GM23338 (cell line): ENCODE results near the gene HBZ. TPM values are rescaled to one million over a fixed set of nuclear protein-coding genes. Genes with fewer than 3 reads are reported as not detected.

ENCODE experiments used
- ATAC-seq: fragments of 200-7000 bp; cut with Tn5 transposase; 3 replicates; pipeline ENCODE4 v1.9.1; 2020
- DNase-seq: peaks from one replicate; pipeline ENCODE4 v3.0.0-alpha.2; 2015; ENCODE audit warnings: low spot score
- H2AFZ ChIP-seq: fragments of 200-600 bp; sonication (generic); 2 replicates; pipeline ENCODE4 v1.8.0; 2016; ENCODE audit warnings: antibody characterized with exemption, mild to moderate bottlenecking, moderate library complexity
- H3F3A ChIP-seq: fragments of 200-600 bp; sonication (generic); replicated peaks from 2 replicates; pipeline ENCODE4 v1.8.0; 2017; ENCODE audit warnings: antibody characterized with exemption, mixed run types, low read depth
- H3K27ac ChIP-seq: fragments of 200-600 bp; sonication (generic); 2 replicates; pipeline ENCODE4 v1.6.1; 2016; ENCODE audit warnings: low read depth
- H3K27me3 ChIP-seq: fragments of 200-600 bp; sonication (generic); 2 replicates; pipeline ENCODE4 v1.8.0; 2016; ENCODE audit warnings: mild to moderate bottlenecking, mixed run types, moderate library complexity; ENCODE audit not compliant: insufficient read depth
- H3K36me3 ChIP-seq: fragments of 200-600 bp; sonication (generic); 2 replicates; pipeline ENCODE4 v1.8.0; 2016; ENCODE audit warnings: mild to moderate bottlenecking; ENCODE audit not compliant: insufficient read depth
- H3K4me1 ChIP-seq: fragments of 200-600 bp; sonication (generic); 2 replicates; pipeline ENCODE4 v1.8.0; 2016; ENCODE audit warnings: mild to moderate bottlenecking, moderate library complexity; ENCODE audit not compliant: insufficient read depth
- H3K4me2 ChIP-seq: fragments of 200-600 bp; sonication (generic); 2 replicates; pipeline ENCODE4 v1.7.1; 2017; ENCODE audit warnings: mixed run types
- H3K4me3 ChIP-seq: fragments of 200-600 bp; sonication (generic); 2 replicates; pipeline ENCODE4 v1.6.1; 2016; ENCODE audit warnings: mixed run types
- H3K79me2 ChIP-seq: fragments of 200-600 bp; sonication (generic); replicated peaks from 2 replicates; pipeline ENCODE4 v1.8.0; 2017; ENCODE audit warnings: mild to moderate bottlenecking; ENCODE audit not compliant: insufficient read depth
- H3K9me2 ChIP-seq: fragments of 200-600 bp; sonication (generic); 2 replicates; pipeline ENCODE4 v1.8.0; 2017; ENCODE audit not compliant: insufficient read depth
- H4K20me1 ChIP-seq: fragments of 200-600 bp; sonication (generic); replicated peaks from 2 replicates; pipeline ENCODE4 v1.8.0; 2017; ENCODE audit warnings: mild to moderate bottlenecking; ENCODE audit not compliant: insufficient read depth
- H3K27ac Mint-ChIP-seq: 2 replicates; pipeline ENCODE4 v1.8.0; 2020; ENCODE audit warnings: inconsistent platforms, mild to moderate bottlenecking, moderate library complexity, mixed read lengths
- H3K27me3 Mint-ChIP-seq: 3 replicates; pipeline ENCODE4 v1.8.0; 2022; ENCODE audit warnings: low read depth, mild to moderate bottlenecking, moderate library complexity, mixed read lengths, inconsistent platforms; ENCODE audit not compliant: insufficient read depth, poor library complexity
- H3K36me3 Mint-ChIP-seq: 3 replicates; pipeline ENCODE4 v1.8.0; 2021; ENCODE audit warnings: low read depth, mild to moderate bottlenecking, inconsistent platforms, moderate library complexity, mixed read lengths
- H3K4me1 Mint-ChIP-seq: 3 replicates; pipeline ENCODE4 v1.8.0; 2020; ENCODE audit warnings: mild to moderate bottlenecking, inconsistent platforms, mixed read lengths
- H3K4me3 Mint-ChIP-seq: 3 replicates; pipeline ENCODE4 v1.8.0; 2021; ENCODE audit warnings: moderate library complexity, mild to moderate bottlenecking, inconsistent platforms, mixed read lengths
- H3K9me3 Mint-ChIP-seq: 3 replicates; pipeline ENCODE4 v1.8.0; 2020; ENCODE audit warnings: moderate library complexity, mild to moderate bottlenecking, inconsistent platforms, mixed read lengths
- CREB1 ChIP-seq: fragments of 250-450 bp; sonication (Bioruptor Pico); IDR thresholded peaks from 2 replicates; pipeline ENCODE4 v1.5.0; 2020; ENCODE audit warnings: low read depth, mild to moderate bottlenecking, moderate library complexity
- CTCF ChIP-seq, 2 experiments: fragments of 200-600 bp in 1 of 2; sonication (generic) in 1 of 2; conservative IDR thresholded peaks; 2 replicates each; pipeline versions ENCODE4 v1.5.1 to v1.6.1; 2016 to 2017; ENCODE audit warnings: antibody characterized with exemption in 2 of 2, low read depth in 2 of 2, mild to moderate bottlenecking in 2 of 2, moderate library complexity in 1 of 2
- EZH2phosphoT487 ChIP-seq: fragments of 200-600 bp; sonication (generic); IDR thresholded peaks from one replicate; pipeline ENCODE4 v1.8.1; 2018; ENCODE audit warnings: antibody characterized with exemption; ENCODE audit not compliant: unreplicated experiment
- POLR2AphosphoS5 ChIP-seq: IDR thresholded peaks from 2 replicates; pipeline ENCODE4 v1.6.1; 2016; ENCODE audit warnings: antibody characterized with exemption, low read depth
- REST ChIP-seq: IDR thresholded peaks from one replicate; pipeline ENCODE4 v1.6.1; 2018; ENCODE audit warnings: antibody characterized with exemption; ENCODE audit not compliant: unreplicated experiment
- STAT1 ChIP-seq: IDR thresholded peaks from one replicate; pipeline ENCODE4 v1.6.1; 2016; ENCODE audit warnings: antibody characterized with exemption; ENCODE audit not compliant: unreplicated experiment
- ZNF462 ChIP-seq: fragments of 250-450 bp; sonication (Bioruptor Pico); IDR thresholded peaks from 2 replicates; pipeline ENCODE4 v1.5.0; 2020; ENCODE audit warnings: mild to moderate bottlenecking, moderate library complexity
- polyA plus RNA-seq: library from polyadenylated mRNA; unstranded; fragments of >200 nt; fragmentation: Nextera tagmentation; extraction: Ambion mirVana; gene quantifications from 2 replicates; pipeline ENCODE4 v1.2.1, GENCODE V29; 2016
- total RNA-seq: library from RNA; depleted of rRNA; stranded (reverse); fragments of >200 nt; shearing (Covaris generic); gene quantifications from 2 replicates; pipeline ENCODE4 v1.2.3, GENCODE V29; 2014

The HBZ gene
- total and polyA plus RNA-seq, 2 experiments from 2014 or later, result 0.39 TPM; not detected in 1

GRCh38 chr16:119835-120491 is 32.5 kb upstream of the HBZ start:
- ATAC-seq, result no peak
- H3K36me3 Mint-ChIP-seq, result peaks cover 20% of the 10 kb centered on the region; the same call in 2 of the 3 replicates
- H4K20me1 ChIP-seq, result peaks cover 10% of the 10 kb centered on the region

GRCh38 chr16:120756-121155 is 31.7 kb upstream of the HBZ start:
- no peak overlapping the region for H3K27ac ChIP-seq
- Mint-ChIP-seq H3K4me3 (no peak overlapping the region), H3K4me1 (peaks cover 6% of the 10 kb centered on the region; the same call in 2 of the 3 replicates), H3K9me3 (no peaks in the 10 kb centered on the region), H3K27ac (no peak overlapping the region), H3K36me3 (peaks cover 14% of the 10 kb centered on the region; the same call in 2 of the 3 replicates), H3K27me3 (peaks cover 4% of the 10 kb centered on the region)
- no peak overlapping the region for H3K4me2 ChIP-seq
- H3K9me2 ChIP-seq, result no peaks in the 10 kb centered on the region
- peaks cover 10% of the 10 kb centered on the region for H4K20me1 ChIP-seq
- H3K27me3 ChIP-seq, result no peaks in the 10 kb centered on the region
- no peak for DNase-seq
- 0 out of 2 replicates have a peak, but pooled peaks cover 7% of the 10 kb centered on the region for H3F3A ChIP-seq
- H2AFZ ChIP-seq, result no peak overlapping the region
- H3K36me3 ChIP-seq, result no peaks in the 10 kb centered on the region
- no peaks in the 10 kb centered on the region for H3K79me2 ChIP-seq
- no peak for ATAC-seq
- H3K4me1 ChIP-seq, result no peaks in the 10 kb centered on the region; the same call in 1 of the 2 replicates
- no peak overlapping the region for H3K4me3 ChIP-seq
- no peak for TF ChIP-seq CREB1 (CRISPR knock-in tag)
- TF ChIP-seq REST, result no peak
- no peak for TF ChIP-seq STAT1
- no peak for TF ChIP-seq ZNF462 (CRISPR knock-in tag)

More at GRCh38 chr16:119835-120491, 32.5 kb upstream of the HBZ start:
- H3K4me2 ChIP-seq, result no peak overlapping the region
- no peak overlapping the region for H3K4me3 ChIP-seq
- no peak for DNase-seq
- no peaks in the 10 kb centered on the region for H3K9me3 Mint-ChIP-seq
- H3K27me3 ChIP-seq, result no peaks in the 10 kb centered on the region
- H3K27ac ChIP-seq, result no peak overlapping the region
- 0 out of 2 replicates have a peak, but pooled peaks cover 3% of the 10 kb centered on the region for H3F3A ChIP-seq
- H3K4me1 Mint-ChIP-seq, result peaks cover 6% of the 10 kb centered on the region; the same call in 2 of the 3 replicates
- no peak overlapping the region for H2AFZ ChIP-seq
- TF ChIP-seq CTCF (conservative IDR thresholded peaks at IDR 0.05; ENCODE audit: low read depth in 2 of 2) (no peak), EZH2phosphoT487 (no peak), POLR2AphosphoS5 (no peak)
- H3K4me3 Mint-ChIP-seq, result no peak overlapping the region
- H3K36me3 ChIP-seq, result no peaks in the 10 kb centered on the region
- no peak overlapping the region for H3K27ac Mint-ChIP-seq
- H3K27me3 Mint-ChIP-seq, result peaks cover 4% of the 10 kb centered on the region
- H3K4me1 ChIP-seq, result no peaks in the 10 kb centered on the region; the same call in 1 of the 2 replicates
- no peaks in the 10 kb centered on the region for H3K9me2 ChIP-seq
- no peaks in the 10 kb centered on the region for H3K79me2 ChIP-seq
